Activated CD4-positive, alpha-beta memory T cell treated with anti-CD3 and anti-CD28 coated beads, Interleukin-2, amount 10 ng/mL, durations not matched to agents 7 days and 5 days (primary cell): ENCODE results near the gene PABPN1. TPM values are rescaled to one million over a fixed set of nuclear protein-coding genes. Genes with fewer than 3 reads are reported as not detected.

Experiments used
- CTCF ChIA-PET: fragments of 350-600 bp; sonication (Branson Sonifier 250); formaldehyde crosslinking; loops from one replicate; lab custom pipeline; 2021; ENCODE audit warnings: antibody characterized with exemption, inconsistent platforms; lab: Charles Lee
- POLR2A ChIA-PET: fragments of 350-600 bp; sonication (Branson Sonifier 250); formaldehyde crosslinking; loops from one replicate; lab custom pipeline; 2021; ENCODE audit warnings: antibody characterized with exemption; lab: Charles Lee
- DNase-seq: peaks from one replicate; pipeline ENCODE4 v3.0.0-alpha.2; 2020
- H3K27ac Mint-ChIP-seq: one replicate; pipeline ENCODE4 v1.8.0; 2021; ENCODE audit warnings: mild to moderate bottlenecking, mixed read lengths
- H3K27me3 Mint-ChIP-seq: one replicate; pipeline ENCODE4 v1.8.0; 2021; ENCODE audit warnings: mixed read lengths
- H3K36me3 Mint-ChIP-seq: one replicate; pipeline ENCODE4 v1.8.0; 2021; ENCODE audit warnings: low read depth, mixed read lengths
- H3K4me1 Mint-ChIP-seq: one replicate; pipeline ENCODE4 v1.8.0; 2021; ENCODE audit warnings: mixed read lengths
- H3K4me3 Mint-ChIP-seq: one replicate; pipeline ENCODE4 v1.8.0; 2021; ENCODE audit warnings: mild to moderate bottlenecking, mixed read lengths
- H3K9me3 Mint-ChIP-seq: one replicate; pipeline ENCODE4 v1.8.0; 2021; ENCODE audit warnings: mixed read lengths
- total RNA-seq, 2 experiments: library from RNA; stranded (reverse); gene quantifications; one replicate each; pipeline ENCODE4 v1.2.3, GENCODE V29; 2021

Gene PABPN1
- total RNA-seq, 2 experiments from 2014 or later: 194 to 198 TPM

DNA sequence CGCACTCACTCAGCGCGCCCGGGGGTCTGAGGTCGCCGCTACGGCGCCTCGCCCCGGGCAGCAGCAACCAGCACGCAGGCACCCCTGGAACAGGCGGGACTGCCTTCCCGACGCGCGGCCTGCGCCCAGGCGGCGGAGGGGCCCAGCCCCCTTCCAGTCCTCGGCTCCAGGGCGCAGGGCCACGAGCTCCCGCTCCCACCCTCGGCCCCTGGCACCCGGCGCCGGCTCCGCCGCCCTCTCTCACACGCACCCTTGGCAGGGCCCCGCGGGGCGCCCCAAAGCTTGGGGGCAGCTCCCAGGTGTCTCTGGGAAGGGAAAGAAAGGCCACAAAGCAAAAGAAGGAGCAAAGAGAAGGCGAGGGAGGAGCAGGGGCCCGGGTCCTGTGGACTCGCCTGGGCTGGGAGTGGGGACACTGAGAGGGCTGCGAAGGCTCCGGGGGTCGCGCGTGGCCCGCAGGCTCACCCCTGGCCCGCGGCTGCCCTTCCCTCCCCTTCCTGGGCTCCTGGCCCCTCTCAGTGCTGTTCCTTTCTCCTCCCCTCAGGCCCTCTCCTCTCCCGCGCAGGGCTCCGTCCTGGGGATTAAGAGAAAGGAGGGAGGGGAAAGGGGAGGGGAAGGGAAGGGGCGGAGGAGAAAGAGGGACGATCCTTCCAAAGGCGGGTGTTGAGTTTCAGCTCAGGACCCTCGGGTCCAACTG lies 44.6 kb downstream of the PABPN1 start:
- H3K4me3 Mint-ChIP-seq: no peak overlapping the region
- H3K9me3 Mint-ChIP-seq: no peaks in the 10 kb centered on the region
- peaks cover 38% of the 10 kb centered on the region for H3K27me3 Mint-ChIP-seq
- H3K27ac Mint-ChIP-seq: no peak overlapping the region
- DNase-seq: no peak
- no peaks in the 10 kb centered on the region for H3K36me3 Mint-ChIP-seq
- peaks cover 2% of the 10 kb centered on the region for H3K4me1 Mint-ChIP-seq
- CTCF ChIA-PET: interaction anchor here (1.1 kb wide), 1 partner anchor 14 kb away, joined by 3 read pairs; no protein-coding TSS in a partner anchor
- POLR2A ChIA-PET: no interaction called here

DNA sequence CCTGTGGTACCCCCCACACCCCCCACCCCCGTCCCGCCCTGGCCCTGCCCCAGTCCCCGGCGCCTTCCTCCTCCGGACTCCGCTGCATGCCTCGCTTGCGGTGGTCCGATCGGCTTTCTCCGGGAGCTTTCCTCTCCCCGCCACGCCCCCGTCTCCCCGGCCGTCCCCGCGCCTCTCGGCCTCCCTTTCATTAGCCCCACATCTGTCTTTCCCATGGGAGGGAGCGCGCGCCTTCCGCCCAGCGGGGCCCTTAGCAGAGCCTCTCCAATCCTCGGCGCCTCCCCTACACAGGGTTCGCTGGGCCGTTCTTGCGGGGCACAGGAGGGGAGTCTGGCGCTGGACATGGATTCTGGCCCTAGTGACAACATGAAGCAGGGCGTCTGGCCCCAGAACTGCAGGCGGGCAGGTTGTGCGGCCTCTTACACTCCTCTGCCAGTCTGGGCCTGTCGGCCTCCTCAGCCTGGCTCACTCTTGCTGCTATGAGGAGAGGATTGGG lies 45.2 kb downstream of the PABPN1 start:
- ChIA-PET POLR2A (no interaction called here), CTCF (no interaction called here)
- H3K9me3 Mint-ChIP-seq: no peaks in the 10 kb centered on the region
- no peaks in the 10 kb centered on the region for H3K36me3 Mint-ChIP-seq
- peaks cover 39% of the 10 kb centered on the region for H3K27me3 Mint-ChIP-seq
- peaks cover under 1% of the 10 kb centered on the region for H3K4me1 Mint-ChIP-seq
- DNase-seq: no peak
- H3K4me3 Mint-ChIP-seq: no peak overlapping the region
- H3K27ac Mint-ChIP-seq: no peak overlapping the region

- no peak overlapping the region for H3K27ac Mint-ChIP-seq
- H3K27me3 Mint-ChIP-seq: peaks cover 21% of the 10 kb centered on the region
- no peak overlapping the region for H3K4me3 Mint-ChIP-seq
- no peaks in the 10 kb centered on the region for H3K36me3 Mint-ChIP-seq
- no peaks in the 10 kb centered on the region for H3K9me3 Mint-ChIP-seq
- DNase-seq: no peak
- POLR2A ChIA-PET: interaction anchor here (1.5 kb wide), 1 partner anchor 8 kb away, joined by 3 read pairs; no protein-coding TSS in a partner anchor
- H3K4me1 Mint-ChIP-seq: peaks cover 4% of the 10 kb centered on the region
- CTCF ChIA-PET: interaction anchor here (1.3 kb wide), 1 partner anchor 10 kb away, joined by 6 read pairs; no protein-coding TSS in a partner anchor
These were observed 49.0 kb downstream of the PABPN1 start for GRCh38 chr14:23370221-23370620.

GRCh38 chr14:23371865-23372264 lies 50.6 kb downstream of the PABPN1 start:
- Mint-ChIP-seq H3K4me3 (no peak overlapping the region), H3K36me3 (no peaks in the 10 kb centered on the region), H3K27me3 (peaks cover 17% of the 10 kb centered on the region), H3K27ac (no peak overlapping the region), H3K4me1 (peaks cover 4% of the 10 kb centered on the region), H3K9me3 (no peaks in the 10 kb centered on the region)
- ChIA-PET POLR2A (no interaction called here), CTCF (no interaction called here)
- DNase-seq: no peak

DNA sequence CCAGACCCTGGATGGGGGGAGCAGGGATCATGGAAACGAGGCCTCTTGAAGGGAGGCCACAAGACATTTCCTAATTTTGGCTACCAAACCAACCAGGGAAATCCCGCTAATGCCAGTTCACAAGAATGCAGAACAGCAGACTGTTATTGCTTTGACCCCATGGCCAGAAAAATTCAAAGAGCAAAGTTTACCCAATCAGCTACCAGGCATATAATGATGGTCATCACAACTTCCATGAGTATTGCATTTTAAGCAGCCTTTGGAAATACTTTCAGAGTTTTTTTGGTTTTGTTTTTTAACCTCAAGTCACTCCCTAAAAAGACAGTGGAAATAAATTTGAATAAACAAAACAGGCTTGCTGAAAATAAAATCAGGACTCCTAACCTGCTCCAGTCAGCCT lies 51.3 kb downstream of the PABPN1 start, which contains the start of gene IL25:
Gene IL25, plus strand, starts transcription at position 301 of the 400 bp plus-strand sequence.
- no peaks in the 10 kb centered on the region for H3K36me3 Mint-ChIP-seq
- peaks cover 4% of the 10 kb centered on the region for H3K4me1 Mint-ChIP-seq
- DNase-seq: no peak
- CTCF ChIA-PET: no interaction called here
- H3K9me3 Mint-ChIP-seq: no peaks in the 10 kb centered on the region
- peaks cover 12% of the 10 kb centered on the region for H3K27me3 Mint-ChIP-seq
- H3K4me3 Mint-ChIP-seq: no peak within 1 kb of the TSS
- no peak within 1 kb of the TSS for H3K27ac Mint-ChIP-seq
- POLR2A ChIA-PET: no interaction called here

DNA sequence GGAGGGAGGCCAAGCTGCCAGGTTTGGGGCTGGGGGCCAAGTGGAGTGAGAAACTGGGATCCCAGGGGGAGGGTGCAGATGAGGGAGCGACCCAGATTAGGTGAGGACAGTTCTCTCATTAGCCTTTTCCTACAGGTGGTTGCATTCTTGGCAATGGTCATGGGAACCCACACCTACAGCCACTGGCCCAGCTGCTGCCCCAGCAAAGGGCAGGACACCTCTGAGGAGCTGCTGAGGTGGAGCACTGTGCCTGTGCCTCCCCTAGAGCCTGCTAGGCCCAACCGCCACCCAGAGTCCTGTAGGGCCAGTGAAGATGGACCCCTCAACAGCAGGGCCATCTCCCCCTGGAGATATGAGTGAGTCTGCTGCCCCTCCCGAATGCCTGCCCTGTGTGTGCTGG lies 51.8 kb downstream of the PABPN1 start:
- no peak for DNase-seq
- POLR2A ChIA-PET: no interaction called here
- H3K4me1 Mint-ChIP-seq: peaks cover 4% of the 10 kb centered on the region
- H3K27ac Mint-ChIP-seq: no peak overlapping the region
- H3K27me3 Mint-ChIP-seq: peaks cover 8% of the 10 kb centered on the region
- H3K36me3 Mint-ChIP-seq: no peaks in the 10 kb centered on the region
- H3K9me3 Mint-ChIP-seq: no peaks in the 10 kb centered on the region
- H3K4me3 Mint-ChIP-seq: no peak overlapping the region
- CTCF ChIA-PET: no interaction called here

Other genes with a start within 250 kb of the PABPN1 start
- 100 to 1,000 TPM; 166 to 167 TPM for gene ACIN1, start 226.3 kb upstream of the PABPN1 start, total RNA-seq
- gene C14orf119, start 226.0 kb upstream of the PABPN1 start, total RNA-seq: 10 to 100 TPM; 49.2 to 55.5 TPM
- not detected for gene CIROP, start 216.5 kb upstream of the PABPN1 start, total RNA-seq
- gene CEBPE, start 202.2 kb upstream of the PABPN1 start, total RNA-seq: under 1 TPM; 0.25 to 0.83 TPM
- under 1 TPM; 0.76 to 0.93 TPM for gene SLC7A8, start 137.8 kb upstream of the PABPN1 start, total RNA-seq
- gene RNF212B, start 83.5 kb upstream of the PABPN1 start, total RNA-seq: not detected
- gene HOMEZ, start 35.3 kb upstream of the PABPN1 start, total RNA-seq: 10 to 100 TPM; 11.7 to 11.9 TPM
- 10 to 100 TPM; 29.7 to 34.4 TPM for gene PPP1R3E, start 18.6 kb upstream of the PABPN1 start, total RNA-seq
- 1 to 10 TPM; 2.1 to 4.1 TPM for gene BCL2L2, start 14.6 kb upstream of the PABPN1 start, total RNA-seq
- 1 to 10 TPM; 2.0 TPM for gene SLC22A17, start 31.4 kb downstream of the PABPN1 start, total RNA-seq
- not detected for gene EFS, start 43.7 kb downstream of the PABPN1 start, total RNA-seq
- gene IL25, start 51.4 kb downstream of the PABPN1 start, total RNA-seq: not detected
- gene CMTM5, start 55.6 kb downstream of the PABPN1 start, total RNA-seq: not detected
- gene MYH6, start 86.8 kb downstream of the PABPN1 start, total RNA-seq: under 1 TPM; 0.08 to 0.10 TPM
- gene MYH7, start 114.2 kb downstream of the PABPN1 start, total RNA-seq: under 1 TPM in 1 of 2 experiments, not detected in 1; 0.05 TPM
- 10 to 100 TPM; 34.8 to 39.0 TPM for gene NGDN, start 148.2 kb downstream of the PABPN1 start, total RNA-seq
- 1 to 10 TPM; 1.5 to 1.8 TPM for gene ZFHX2, start 230.3 kb downstream of the PABPN1 start, total RNA-seq
- gene THTPA, start 234.8 kb downstream of the PABPN1 start, total RNA-seq: 10 to 100 TPM; 11.6 to 11.8 TPM
- gene AP1G2, start 246.3 kb downstream of the PABPN1 start, total RNA-seq: 100 to 1,000 TPM; 263 to 275 TPM